T-helper 2 cell treated with Interferon-gamma antibody and Interleukin-4, amounts not matched to agents 5 μg/mL and 100 μg/mL, for 36 hours (primary cell): Measurements from ENCODE around the gene PIK3IP1.

ENCODE experiments used
- DNase-seq: peaks from one replicate; pipeline ENCODE4 v3.0.0; 2021; ENCODE audit warnings: low spot score
- H3K27ac Mint-ChIP-seq: one replicate; pipeline ENCODE4 v1.8.0; 2021; ENCODE audit warnings: mild to moderate bottlenecking, mixed read lengths
- H3K27me3 Mint-ChIP-seq: one replicate; pipeline ENCODE4 v1.8.0; 2021; ENCODE audit warnings: low read depth, mixed read lengths
- H3K36me3 Mint-ChIP-seq: one replicate; pipeline ENCODE4 v1.8.0; 2021; ENCODE audit warnings: low read depth, mixed read lengths
- H3K4me1 Mint-ChIP-seq: one replicate; pipeline ENCODE4 v1.8.0; 2021; ENCODE audit warnings: low read depth, mixed read lengths
- H3K4me3 Mint-ChIP-seq: one replicate; pipeline ENCODE4 v1.8.0; 2022; ENCODE audit warnings: mild to moderate bottlenecking, moderate library complexity, mixed read lengths
- H3K9me3 Mint-ChIP-seq: one replicate; pipeline ENCODE4 v1.8.0; 2021; ENCODE audit warnings: mixed read lengths

PIK3IP1 gene

DNA sequence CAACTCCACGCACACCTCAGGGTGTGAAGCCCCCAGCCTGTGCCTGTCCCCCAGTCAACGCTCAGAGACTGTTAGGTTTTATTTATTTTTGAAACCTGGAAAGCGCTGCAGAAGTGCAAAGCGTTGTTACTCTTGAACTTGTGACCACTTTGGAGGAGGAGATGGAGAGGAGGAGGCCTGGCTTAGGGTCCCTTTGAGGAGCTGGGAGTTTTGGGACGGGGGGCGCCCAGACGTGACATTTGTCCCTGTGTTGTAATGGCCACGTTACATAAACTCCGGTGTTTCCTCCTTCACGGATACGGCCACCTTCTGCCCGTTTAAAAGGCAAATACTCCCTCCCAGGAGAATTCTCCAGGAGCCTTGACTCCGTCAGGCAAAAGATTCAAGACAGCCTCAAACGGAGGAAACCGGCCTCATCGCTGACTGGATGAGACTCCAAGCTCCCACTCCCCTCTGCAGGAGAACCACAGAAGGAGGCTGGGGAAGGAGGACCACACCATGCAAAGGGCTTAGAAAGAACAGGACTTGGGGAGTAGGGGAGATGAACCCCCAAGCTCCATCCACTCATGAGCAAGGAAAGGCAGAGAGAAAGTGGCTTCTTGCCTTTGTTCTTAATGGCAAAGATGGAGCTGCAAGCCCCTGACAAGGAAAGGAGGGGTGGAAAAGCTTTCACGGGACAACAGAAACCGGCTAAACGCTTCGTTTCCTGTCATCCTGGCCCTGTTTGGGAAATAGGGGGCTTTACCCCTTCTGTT is 630 bp downstream of the PIK3IP1 start:
- no peaks in the 10 kb centered on the region for H3K27me3 Mint-ChIP-seq
- H3K36me3 Mint-ChIP-seq = peaks cover 33% of the 10 kb centered on the region
- peak overlapping the region; percentile 94 for H3K4me3 Mint-ChIP-seq

DNA sequence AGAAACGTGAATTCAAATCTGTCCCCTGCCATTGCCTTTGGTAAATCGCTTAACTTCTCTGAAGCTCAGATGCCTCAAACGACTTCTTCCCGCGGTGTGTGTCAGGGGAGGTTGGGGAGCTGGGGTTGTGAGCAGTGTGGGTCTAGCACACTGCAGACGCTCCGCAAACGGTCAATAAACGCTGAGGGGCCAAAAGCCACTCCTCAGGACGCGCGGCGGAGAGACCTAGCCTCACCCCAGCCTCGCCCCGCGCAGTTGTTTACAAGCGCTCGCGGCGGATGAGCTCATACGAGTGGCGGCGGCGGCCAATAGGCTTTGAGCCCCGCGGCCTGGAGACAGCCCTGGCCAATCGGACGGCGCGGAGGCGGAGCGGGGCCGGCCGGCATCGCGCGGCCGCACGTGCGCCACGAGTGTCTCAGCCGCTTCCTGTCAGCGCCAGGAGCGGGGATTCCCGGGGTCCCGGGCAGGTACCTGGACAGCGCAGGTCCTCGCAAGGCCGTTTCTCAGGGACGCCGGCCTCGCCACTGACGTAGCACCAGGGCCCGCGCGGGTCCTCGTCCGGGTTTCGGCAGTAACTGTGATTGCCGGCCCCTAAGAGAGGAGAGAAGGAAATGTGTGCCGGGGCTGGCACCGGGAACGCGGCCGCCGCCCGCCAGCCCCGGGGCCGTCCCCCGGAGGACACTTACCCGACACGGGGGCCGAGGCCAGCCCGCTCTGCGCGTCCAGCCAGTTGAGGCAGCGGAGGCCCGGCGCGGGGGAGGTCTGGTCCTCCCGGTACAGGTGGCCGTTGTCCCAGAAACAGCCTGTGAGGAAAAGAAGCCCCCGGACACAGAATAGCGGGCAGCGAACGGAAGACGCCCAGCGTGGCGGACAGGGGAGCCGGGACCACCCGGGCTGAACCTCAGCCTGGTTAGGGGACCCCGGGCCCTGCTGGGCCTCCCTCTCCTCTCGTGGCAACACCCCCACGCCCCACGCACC is 1.5 kb downstream of the PIK3IP1 start:
- H3K9me3 Mint-ChIP-seq = no peaks in the 10 kb centered on the region
- peaks cover 36% of the 10 kb centered on the region for H3K36me3 Mint-ChIP-seq
- H3K27ac Mint-ChIP-seq = peak overlapping the region; percentile 99
- DNase-seq = peak; percentile 96
- H3K4me1 Mint-ChIP-seq = peaks cover 58% of the 10 kb centered on the region
- H3K4me3 Mint-ChIP-seq = peak overlapping the region; percentile 94
- H3K27me3 Mint-ChIP-seq = no peaks in the 10 kb centered on the region

More for the DNA sequence above, 630 bp downstream of the PIK3IP1 start:
- H3K9me3 Mint-ChIP-seq = no peaks in the 10 kb centered on the region
- peaks cover 60% of the 10 kb centered on the region for H3K4me1 Mint-ChIP-seq
- H3K27ac Mint-ChIP-seq = peak overlapping the region; percentile 93
- no peak for DNase-seq

DNA sequence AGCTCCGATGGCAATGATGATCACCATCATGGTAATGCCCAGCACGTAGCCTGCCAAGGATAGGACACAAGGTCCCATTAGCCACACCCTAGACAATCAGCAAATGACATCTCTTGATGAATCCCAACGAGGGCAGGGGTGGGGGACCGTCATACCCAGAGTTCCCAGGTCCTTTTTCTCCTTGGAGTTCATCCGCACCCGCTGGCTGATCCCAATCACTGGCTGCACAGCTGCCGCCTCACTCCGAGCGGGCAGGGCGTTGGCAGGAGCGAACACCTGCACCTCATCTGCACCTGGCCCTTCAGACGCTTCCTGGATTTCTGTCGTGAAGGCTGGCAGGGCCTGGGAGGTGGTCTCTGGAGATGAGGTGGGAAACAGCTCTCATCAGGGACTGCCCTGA is 2.9 kb downstream of the PIK3IP1 start:
- Mint-ChIP-seq H3K9me3 (no peaks in the 10 kb centered on the region), H3K4me3 (peak overlapping the region; percentile 94), H3K27ac (peak overlapping the region; percentile 99), H3K27me3 (no peaks in the 10 kb centered on the region), H3K36me3 (peaks cover 48% of the 10 kb centered on the region), H3K4me1 (peaks cover 63% of the 10 kb centered on the region)
- DNase-seq = no peak

DNA sequence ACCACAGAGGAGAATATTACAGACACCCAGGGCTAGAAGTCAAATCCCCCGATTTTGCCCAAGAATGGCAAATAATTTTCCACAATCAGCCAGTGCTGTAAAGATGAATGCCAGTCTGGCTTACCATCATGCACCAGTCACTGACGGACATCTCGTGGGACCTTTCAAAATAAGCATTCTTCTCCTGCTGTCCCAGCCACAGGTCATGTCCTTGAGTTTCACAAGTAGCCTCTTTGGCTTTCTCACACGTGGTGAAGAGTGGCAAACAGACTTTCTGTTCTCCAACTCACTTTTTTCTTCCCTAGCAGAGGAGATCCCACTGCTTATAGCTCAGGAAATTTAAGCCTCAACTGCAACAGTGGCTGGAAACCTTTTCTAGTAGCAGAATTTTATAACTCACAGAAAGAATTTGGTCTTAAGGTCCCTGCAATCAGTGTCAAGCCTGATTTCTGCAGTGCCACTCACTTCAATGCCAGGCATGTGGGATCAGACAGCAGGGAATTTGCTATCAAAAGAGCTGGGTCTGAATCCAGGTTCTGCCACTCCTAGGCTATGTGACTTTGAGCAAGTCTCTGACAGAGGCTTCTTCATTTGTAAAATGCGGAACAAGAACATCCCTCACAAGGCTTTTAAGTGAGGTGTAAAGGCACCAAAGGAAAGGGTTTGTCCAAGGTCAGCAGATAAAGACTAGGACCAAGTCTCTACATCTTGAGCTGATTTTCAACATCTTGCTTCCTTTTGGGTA is 3.6 kb downstream of the PIK3IP1 start:
- DNase-seq = no peak
- H3K4me1 Mint-ChIP-seq = peaks cover 64% of the 10 kb centered on the region
- no peaks in the 10 kb centered on the region for H3K27me3 Mint-ChIP-seq
- peaks cover 50% of the 10 kb centered on the region for H3K36me3 Mint-ChIP-seq
- peak overlapping the region; percentile 94 for H3K4me3 Mint-ChIP-seq
- peak overlapping the region; percentile 99 for H3K27ac Mint-ChIP-seq
- no peaks in the 10 kb centered on the region for H3K9me3 Mint-ChIP-seq

- DNase-seq = no peak
- peak overlapping the region; percentile 87 for H3K27ac Mint-ChIP-seq
- H3K27me3 Mint-ChIP-seq = no peaks in the 10 kb centered on the region
- peak overlapping the region; percentile 94 for H3K4me3 Mint-ChIP-seq
- H3K9me3 Mint-ChIP-seq = no peaks in the 10 kb centered on the region
- peaks cover 66% of the 10 kb centered on the region for H3K4me1 Mint-ChIP-seq
- H3K36me3 Mint-ChIP-seq = peaks cover 56% of the 10 kb centered on the region
Measured at GRCh38 chr22:31287818-31288495, 4.3 kb downstream of the PIK3IP1 start.

- peak overlapping the region; percentile 87 for H3K27ac Mint-ChIP-seq
- H3K27me3 Mint-ChIP-seq = no peaks in the 10 kb centered on the region
- peaks cover 61% of the 10 kb centered on the region for H3K36me3 Mint-ChIP-seq
- H3K4me3 Mint-ChIP-seq = peak overlapping the region; percentile 94
- peaks cover 62% of the 10 kb centered on the region for H3K4me1 Mint-ChIP-seq
- no peaks in the 10 kb centered on the region for H3K9me3 Mint-ChIP-seq
- peak; percentile 75 for DNase-seq
Measured at GRCh38 chr22:31286360-31287255, 5.7 kb downstream of the PIK3IP1 start.

GRCh38 chr22:31284281-31285155 is 7.8 kb downstream of the PIK3IP1 start:
- peaks cover 72% of the 10 kb centered on the region for H3K36me3 Mint-ChIP-seq
- no peaks in the 10 kb centered on the region for H3K9me3 Mint-ChIP-seq
- no peak for DNase-seq
- H3K27me3 Mint-ChIP-seq = no peaks in the 10 kb centered on the region
- H3K4me3 Mint-ChIP-seq = peak overlapping the region; percentile 94
- peaks cover 65% of the 10 kb centered on the region for H3K4me1 Mint-ChIP-seq
- H3K27ac Mint-ChIP-seq = peak overlapping the region; percentile 87

DNA sequence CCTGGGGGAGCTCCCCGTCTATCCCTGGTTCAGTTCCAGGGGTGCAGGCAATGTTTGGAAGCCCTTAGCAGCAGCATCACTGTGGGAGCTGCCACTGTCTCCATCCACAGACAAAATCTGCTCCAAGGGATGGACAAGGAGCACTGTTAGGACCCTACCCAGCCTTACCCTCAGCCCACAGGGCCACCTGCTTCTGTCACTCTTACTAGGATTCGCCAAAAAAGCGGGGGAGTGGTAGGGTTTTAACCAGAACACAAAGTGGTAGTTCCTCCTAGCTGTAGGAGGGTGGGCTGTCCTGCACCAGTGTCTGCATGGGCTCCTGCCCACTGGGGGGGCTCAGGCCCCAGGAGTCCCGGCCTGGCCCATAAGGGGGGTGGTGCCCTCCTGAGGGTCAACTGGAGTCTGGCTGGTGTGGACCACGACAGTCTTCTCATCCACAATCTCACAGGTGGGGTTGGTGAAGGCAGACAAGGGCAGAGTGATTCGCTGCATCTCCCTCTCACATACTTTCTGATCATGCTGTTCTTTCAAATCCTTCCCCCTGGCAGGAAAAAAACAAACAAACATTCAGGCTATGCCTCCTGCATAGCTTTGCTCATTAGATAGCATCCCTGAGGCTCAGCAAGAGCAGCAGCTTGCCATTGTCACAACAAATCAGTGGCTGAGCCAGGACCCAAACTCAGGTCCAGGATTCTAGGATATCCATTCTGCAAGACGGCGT is 9.4 kb downstream of the PIK3IP1 start:
- no peak for DNase-seq
- peaks cover 69% of the 10 kb centered on the region for H3K4me1 Mint-ChIP-seq
- H3K4me3 Mint-ChIP-seq = peak overlapping the region; percentile 15
- H3K27me3 Mint-ChIP-seq = no peaks in the 10 kb centered on the region
- H3K9me3 Mint-ChIP-seq = no peaks in the 10 kb centered on the region
- H3K27ac Mint-ChIP-seq = peak overlapping the region; percentile 47
- H3K36me3 Mint-ChIP-seq = peaks cover 76% of the 10 kb centered on the region

GRCh38 chr22:31281733-31282132 is 10.6 kb downstream of the PIK3IP1 start:
- Mint-ChIP-seq H3K36me3 (peaks cover 78% of the 10 kb centered on the region), H3K9me3 (no peaks in the 10 kb centered on the region), H3K27ac (peak overlapping the region; percentile 58), H3K27me3 (no peaks in the 10 kb centered on the region), H3K4me1 (peaks cover 62% of the 10 kb centered on the region), H3K4me3 (no peak overlapping the region)
- DNase-seq = no peak

GRCh38 chr22:31279821-31280505 is 12.3 kb downstream of the PIK3IP1 start:
- Mint-ChIP-seq H3K4me1 (peaks cover 49% of the 10 kb centered on the region), H3K36me3 (peaks cover 77% of the 10 kb centered on the region)

GRCh38 chr22:31279327-31279669 is 13.0 kb downstream of the PIK3IP1 start:
- Mint-ChIP-seq H3K9me3 (no peaks in the 10 kb centered on the region), H3K4me1 (peaks cover 42% of the 10 kb centered on the region), H3K4me3 (peak overlapping the region; percentile 63), H3K27me3 (no peaks in the 10 kb centered on the region), H3K36me3 (peaks cover 76% of the 10 kb centered on the region), H3K27ac (peak overlapping the region; percentile 91)
- no peak for DNase-seq

More at GRCh38 chr22:31279821-31280505, 12.3 kb downstream of the PIK3IP1 start:
- peak overlapping the region; percentile 63 for H3K4me3 Mint-ChIP-seq
- H3K9me3 Mint-ChIP-seq = no peaks in the 10 kb centered on the region
- peak overlapping the region; percentile 91 for H3K27ac Mint-ChIP-seq
- no peak for DNase-seq
- no peaks in the 10 kb centered on the region for H3K27me3 Mint-ChIP-seq
